Thyroid gland (tissue), 4 donors: ENCODE results near the gene TAF6.

Experiments used
- POLR2A ChIP-seq, 2 donors: fragments of 450-650 bp; IDR thresholded peaks; one replicate each; pipeline ENCODE4 v1.6.1; 2017; ENCODE audit warnings: antibody characterized with exemption in 2 of 2, mild to moderate bottlenecking in 2 of 2, moderate library complexity in 1 of 2
- TF ChIP-seq, protein P1 (sequence below), 6 experiments: fragments of 200-600 bp in 3 of 6; fragments of 450-650 bp in 3 of 6; sonication (generic) in 3 of 6; IDR thresholded peaks; one replicate each; pipeline ENCODE4 v1.5.1; 2016 to 2019; ENCODE audit warnings: antibody characterized with exemption in 6 of 6, mild to moderate bottlenecking in 2 of 6, inconsistent platforms in 1 of 6, moderate library complexity in 1 of 6

DNA sequence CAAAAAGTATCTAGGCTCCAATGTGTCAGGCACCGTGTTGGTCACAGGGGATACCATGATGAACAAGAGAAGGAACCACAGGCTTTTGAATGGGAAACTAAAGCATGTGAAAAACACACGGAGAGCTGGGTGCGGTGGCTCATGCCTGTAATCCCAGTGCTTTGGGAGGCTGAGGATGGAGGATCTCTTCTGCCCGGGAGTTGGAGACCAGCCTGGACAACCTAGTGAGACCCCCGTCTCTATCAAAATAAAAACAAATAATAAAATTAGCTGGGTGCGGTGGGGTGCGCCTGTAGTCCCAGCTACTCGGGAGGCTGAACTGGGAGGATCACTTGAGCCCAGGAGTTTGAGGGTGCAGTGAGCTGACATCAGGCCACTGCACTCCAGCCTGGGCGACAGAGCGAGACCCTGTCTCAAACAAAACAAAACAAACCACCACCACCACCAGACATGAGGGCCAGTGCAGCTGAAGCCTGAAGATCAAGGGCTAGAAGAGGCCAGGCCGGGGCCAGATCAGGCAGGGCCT, 31.0 kb downstream of the TAF6 start:
- TF ChIP-seq POLR2A (IDR thresholded peaks at IDR 0.05): no peak
- TF ChIP-seq, protein P1, sequence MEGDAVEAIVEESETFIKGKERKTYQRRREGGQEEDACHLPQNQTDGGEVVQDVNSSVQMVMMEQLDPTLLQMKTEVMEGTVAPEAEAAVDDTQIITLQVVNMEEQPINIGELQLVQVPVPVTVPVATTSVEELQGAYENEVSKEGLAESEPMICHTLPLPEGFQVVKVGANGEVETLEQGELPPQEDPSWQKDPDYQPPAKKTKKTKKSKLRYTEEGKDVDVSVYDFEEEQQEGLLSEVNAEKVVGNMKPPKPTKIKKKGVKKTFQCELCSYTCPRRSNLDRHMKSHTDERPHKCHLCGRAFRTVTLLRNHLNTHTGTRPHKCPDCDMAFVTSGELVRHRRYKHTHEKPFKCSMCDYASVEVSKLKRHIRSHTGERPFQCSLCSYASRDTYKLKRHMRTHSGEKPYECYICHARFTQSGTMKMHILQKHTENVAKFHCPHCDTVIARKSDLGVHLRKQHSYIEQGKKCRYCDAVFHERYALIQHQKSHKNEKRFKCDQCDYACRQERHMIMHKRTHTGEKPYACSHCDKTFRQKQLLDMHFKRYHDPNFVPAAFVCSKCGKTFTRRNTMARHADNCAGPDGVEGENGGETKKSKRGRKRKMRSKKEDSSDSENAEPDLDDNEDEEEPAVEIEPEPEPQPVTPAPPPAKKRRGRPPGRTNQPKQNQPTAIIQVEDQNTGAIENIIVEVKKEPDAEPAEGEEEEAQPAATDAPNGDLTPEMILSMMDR (IDR thresholded peaks at IDR 0.05): no peak
